Measurements from ENCODE around the gene UAP1.

UAP1 gene
- 29.9 to 89.9 (median 65.0) reads per million in 4 donors for total RNA-seq

DNA sequence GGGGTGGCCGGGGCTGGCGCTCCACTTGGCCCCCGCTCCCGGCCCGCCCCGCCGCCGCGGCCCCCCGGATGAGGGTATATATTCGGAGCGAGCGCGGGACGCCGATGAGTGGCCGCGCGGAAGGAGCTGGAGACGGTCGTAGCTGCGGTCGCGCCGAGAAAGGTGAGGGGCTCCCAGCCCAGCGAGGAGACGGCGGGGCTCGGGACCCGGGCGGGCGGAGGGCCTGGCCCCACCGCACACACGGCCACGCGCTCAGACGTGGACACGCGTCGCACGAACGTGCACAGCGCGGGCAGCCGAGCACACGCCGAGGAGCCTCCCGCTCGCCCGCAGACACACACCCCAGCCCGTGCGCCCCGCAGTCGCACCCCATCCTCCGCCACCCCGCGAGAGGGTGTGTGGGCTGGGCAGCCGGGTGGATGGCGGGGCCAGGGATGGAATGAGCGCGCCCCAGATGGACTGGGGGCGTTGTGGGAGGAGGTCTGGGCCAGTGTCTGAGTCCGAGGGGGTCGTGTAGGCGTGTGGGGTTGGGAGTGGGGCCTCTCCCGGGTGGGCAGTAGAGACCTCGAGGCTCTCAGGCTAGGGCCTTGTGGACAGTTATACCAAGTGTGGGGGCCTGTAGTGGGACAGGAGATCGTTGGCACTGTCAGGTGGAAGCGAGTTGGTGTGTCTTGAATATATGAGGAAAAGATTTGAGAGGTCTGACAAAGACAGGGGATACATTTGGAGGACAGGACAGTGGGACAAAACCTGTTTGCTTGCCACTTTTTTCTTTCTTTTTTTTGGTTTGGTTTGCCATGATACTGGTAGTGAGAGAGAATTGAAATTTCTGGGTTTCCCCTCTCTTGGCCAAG, at the start of gene UAP1:
Gene UAP1, plus strand, starts transcription at position 107 of the 854 bp plus-strand sequence. CDS start 4,347 bp downstream, outside the sequence.
- peak in 1 of 5 donors; percentile 7 for DNase-seq

DNA sequence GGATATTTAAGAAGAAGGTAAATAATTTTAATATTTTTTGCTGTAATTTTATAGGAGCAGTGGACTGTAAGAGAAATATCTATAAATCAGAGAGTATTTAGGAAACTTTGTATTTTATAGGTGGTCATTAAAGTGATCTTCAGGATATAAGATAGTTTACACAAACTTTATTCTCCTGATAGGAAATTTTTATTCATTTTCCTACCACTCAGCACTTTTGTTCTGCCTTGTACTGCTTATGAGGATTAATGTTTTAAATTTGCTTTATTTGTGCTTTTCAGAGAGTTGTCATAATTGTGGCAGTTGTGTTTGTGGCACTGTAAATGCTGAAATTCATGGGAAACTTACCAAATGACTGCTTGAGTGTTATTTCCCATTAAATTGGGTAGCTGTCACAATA, 34.2 kb upstream of the UAP1 start:
- DNase-seq = no peak

DNA sequence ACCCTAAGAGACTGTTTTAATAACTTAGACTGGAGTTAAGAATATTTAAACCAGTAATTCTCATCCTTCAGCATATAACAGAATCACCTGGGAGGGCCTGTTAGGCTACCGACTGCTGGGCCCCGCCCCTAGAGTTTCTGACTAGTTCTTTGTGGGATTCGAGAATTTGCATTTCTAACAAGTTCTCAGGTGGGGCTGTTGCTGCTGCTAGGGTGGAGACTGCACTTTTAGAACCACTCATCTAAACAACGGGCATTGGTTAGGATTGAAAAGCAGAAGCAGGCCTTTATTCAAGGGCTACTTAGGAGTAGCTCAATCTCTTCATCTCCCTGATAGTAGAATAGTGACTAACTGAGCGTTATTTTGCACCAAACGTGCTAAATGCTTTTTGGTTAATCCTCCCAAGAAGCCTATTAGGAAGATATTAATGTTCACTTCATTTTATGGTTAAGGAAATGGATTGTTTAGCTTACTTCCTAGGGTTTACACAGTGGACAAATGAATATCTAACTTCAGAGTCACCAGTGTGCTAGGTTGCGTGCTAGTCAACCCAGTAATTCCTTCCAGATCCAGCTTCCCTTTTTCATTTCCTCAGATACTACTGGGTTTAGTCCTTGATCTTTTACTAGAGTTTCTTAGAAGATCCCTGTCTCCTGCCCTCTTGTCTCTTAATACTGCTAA, 31.1 kb upstream of the UAP1 start:
- DNase-seq = no peak

DNA sequence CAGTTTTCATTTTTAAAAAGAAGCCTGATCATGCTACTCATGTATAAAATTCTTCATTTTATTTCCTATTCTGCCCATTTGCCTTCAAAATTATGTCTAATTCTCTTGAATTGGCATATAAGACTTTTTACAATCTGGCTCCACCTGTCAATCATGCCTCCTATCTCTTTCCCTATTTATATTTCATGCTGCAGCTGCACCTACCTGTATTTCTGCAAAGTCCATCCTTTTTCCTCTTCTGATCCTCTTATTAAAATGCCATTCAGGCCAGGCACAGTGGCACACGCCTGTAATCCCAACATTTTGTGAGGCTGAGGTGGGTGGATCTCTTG, 30.6 kb upstream of the UAP1 start:
- no peak for DNase-seq

DNA sequence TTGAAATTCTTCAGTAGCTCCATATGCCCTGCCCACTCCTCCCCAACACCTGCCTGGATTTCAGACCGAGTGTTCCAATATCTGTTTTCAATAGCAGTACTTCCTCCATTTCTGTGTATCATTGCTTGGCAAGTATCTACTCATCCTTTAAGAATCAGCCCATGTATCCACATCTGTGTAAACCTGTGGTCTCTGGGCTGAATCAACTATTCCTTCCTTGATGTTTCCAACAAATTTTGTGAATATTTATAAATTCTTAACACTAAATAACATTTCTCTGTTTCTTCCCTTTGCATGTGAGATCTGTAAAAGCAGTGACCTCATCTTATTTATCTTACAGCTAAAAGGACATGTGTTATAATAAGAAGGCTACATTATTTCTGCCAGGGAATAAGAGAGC, 26.0 kb upstream of the UAP1 start:
- no peak for DNase-seq

DNA sequence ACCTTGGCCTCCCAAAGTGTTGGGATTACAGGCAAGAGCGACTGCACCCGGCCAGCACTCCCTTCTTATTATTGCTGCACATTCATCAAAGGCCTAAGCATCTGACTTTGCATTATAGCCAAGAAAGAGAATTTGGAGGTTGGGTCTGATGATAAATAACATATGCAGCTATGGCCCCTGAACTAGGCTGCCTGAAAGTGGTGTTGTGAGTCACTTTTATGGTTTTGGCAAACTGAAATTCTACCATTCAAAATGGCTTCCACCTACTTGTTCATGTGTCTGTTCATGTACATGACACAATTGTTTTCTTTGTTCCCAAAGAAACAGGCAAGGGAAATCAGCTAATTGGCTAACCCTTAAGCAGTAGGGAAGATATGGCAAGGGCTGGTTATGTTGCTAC, 25.0 kb upstream of the UAP1 start:
- DNase-seq = peak in 1 of 5 donors; percentile 28

DNA sequence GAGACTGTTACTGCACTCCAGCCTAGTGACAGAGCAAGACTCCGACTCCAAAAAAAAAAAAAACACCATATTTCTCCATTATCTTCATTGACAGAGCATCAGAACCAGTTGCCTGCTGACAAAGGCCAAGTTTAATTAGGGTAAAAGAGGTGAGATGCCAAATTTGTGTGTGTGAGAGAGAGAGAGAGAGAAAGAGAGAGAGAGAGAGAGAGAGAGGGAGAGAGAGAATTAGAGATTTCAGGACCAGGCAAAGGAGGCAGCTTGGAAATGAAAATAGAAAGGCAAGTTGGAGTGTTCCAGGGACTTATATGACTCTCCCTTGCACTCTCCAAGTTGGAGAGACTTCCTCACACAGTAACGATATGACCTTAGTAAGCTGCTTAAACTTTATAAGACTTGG, 24.3 kb upstream of the UAP1 start:
- no peak for DNase-seq

DNA sequence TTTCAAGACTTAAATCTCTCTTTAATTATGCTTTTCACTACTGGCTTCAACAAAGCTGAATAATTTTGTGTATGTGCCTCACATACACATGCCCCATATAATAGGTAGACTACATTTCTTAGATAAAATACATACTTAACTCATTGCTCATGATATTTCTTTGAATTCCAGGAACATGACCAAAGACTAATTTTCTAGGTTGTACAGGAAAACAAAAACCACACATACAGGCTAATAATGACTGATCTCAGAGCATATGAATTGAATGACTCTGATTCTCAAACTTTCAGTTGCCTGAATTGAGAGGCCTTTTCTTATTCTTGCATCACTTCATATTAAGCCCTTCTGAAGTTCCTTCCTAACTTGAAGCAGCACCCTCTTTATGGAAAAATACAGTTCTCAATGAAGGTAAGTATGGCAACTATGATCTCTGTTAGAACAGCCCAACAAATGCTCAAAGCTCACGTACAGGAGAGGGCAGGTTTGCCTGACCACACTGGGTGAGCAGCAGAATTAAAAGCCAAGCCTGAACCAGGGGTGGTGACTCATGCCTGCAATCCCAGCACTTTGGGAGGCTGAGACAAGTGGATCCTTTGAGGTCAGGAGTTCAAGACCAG, 22.6 kb upstream of the UAP1 start:
- peak in 1 of 5 donors; percentile 74 for DNase-seq

DNA sequence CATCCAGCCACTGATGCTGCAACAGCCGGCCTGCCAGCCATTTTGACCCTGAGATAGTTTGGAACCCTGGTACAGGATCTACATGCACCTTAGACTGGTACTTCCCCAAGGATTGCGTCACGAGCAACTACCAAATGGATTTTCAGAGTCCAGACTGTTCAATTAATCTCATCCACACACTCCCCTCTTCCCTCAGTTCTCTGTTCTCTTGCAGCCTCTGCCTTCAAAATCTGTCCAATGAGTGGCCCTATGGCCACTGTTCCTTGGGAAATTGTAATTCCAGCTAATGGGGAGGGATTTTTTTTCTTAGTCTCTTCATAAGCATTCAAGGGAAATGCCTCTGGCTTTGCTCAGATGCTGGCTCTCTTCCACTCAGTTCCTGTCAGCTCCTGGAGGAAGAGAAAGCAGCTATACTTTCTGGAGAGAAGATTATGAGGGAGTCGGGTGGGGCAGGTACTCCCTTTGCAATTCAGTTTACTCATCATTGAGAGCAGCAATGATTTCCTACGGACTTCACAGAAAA, 19.8 kb upstream of the UAP1 start:
- no peak for DNase-seq

DNA sequence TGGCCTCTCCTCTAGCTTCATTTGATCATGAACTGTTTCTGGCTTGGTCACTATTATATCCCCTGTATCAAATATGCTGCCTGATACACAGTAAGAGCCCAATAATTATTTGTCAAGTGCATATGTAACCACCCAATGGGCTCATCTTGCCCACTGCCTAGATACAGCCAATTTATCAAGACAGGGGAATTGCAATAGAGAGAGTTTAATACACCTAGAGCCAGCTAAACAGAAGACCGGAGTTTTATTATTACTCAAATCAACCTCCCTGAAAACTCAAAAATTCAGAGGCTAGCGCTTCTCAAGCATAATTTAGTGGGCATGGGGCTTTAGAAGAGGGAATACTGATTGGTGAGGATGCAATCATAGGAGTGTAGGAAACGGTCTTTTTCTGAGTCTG, 18.3 kb upstream of the UAP1 start:
- no peak for DNase-seq

DNA sequence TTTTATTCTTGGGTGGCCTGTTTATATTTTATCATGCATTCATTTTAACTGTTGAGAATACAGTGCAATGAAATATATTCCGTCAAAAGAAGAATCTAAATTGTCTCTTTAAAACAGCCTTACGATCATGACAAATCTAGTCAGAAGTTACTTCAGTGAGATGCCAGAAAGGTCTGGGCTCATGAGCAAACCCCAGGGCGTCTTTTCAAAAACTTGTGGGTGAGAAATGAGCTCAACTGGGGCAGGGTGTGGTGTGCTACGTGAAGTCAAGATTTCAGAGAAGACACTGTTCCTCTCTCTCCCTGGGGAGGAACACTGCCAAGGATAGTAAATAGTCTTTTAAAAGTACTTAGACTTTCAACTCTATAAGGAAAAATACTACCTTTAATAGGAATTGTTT, 13.4 kb upstream of the UAP1 start:
- DNase-seq = no peak

DNA sequence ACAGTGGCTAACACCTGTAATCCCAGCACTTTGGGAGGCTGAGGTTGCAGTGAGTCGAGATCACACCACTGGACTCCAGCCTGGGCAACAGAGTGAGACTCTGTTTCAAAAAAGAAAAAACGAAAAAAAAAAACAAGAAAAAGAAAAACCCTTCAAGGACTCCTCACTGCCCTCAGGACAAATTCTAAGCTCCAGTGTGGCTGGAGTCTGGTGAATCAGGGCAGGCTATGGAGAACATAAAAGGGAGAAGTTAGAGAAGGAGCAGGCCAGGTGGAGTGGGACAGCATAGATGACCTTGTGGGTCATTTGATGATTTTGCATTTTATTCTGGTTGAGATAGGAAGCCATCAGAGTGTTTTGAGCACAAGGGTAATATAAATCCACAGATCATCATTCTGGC, 12.5 kb upstream of the UAP1 start:
- DNase-seq = no peak

DNA sequence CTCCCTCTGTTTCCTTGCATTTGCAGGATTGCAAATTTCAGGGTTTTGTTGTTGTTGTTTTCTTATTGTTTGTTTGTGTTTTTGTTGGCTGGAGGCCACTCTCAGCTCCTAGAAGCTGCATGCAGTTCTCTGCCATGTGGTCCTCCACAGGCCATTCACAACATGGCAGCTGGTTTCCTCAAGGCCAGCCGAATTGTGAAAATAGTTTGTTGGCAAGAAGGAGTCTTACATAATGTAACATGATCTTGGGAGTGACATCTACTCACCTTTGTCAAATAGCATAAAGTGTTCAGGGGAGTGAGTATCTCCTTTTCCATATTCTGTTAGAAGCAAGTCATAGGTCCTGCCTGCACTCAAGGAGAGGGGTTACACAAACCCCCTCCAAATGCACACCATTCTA, 10.6 kb upstream of the UAP1 start:
- DNase-seq = no peak

DNA sequence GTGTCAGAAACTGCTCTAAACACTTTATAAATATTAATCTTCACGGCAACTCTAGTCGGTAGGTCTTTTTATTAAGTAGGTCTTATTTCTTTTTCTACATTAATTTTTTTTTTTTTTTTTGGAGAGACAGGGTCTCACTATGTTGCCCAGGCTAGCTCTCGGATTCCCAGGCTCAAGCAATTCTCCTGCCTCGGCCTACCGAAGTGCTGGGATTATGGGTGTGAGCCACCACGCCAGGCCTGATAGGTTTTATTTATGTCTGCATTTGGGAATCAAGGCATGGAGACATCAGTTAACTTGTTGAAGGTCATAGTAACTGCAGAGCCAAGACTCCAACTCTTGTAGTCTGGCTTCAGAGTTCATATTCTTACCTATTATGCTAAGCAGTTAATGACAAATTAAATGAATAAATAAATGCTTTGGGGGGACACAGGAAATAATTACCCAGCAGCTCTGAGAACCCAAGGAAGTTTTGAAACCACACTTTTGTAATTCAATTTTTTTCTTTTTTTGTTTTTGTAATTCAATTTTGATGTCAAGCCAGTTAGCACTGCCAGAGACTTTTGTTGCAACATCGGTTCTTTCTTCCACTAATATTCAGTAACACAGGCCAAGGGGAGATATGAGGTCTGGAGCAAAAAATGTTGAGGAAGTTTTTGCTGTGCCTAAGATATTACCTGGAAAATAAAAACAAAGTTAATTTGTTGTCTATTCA, 9.4 kb upstream of the UAP1 start:
- DNase-seq = no peak

DNA sequence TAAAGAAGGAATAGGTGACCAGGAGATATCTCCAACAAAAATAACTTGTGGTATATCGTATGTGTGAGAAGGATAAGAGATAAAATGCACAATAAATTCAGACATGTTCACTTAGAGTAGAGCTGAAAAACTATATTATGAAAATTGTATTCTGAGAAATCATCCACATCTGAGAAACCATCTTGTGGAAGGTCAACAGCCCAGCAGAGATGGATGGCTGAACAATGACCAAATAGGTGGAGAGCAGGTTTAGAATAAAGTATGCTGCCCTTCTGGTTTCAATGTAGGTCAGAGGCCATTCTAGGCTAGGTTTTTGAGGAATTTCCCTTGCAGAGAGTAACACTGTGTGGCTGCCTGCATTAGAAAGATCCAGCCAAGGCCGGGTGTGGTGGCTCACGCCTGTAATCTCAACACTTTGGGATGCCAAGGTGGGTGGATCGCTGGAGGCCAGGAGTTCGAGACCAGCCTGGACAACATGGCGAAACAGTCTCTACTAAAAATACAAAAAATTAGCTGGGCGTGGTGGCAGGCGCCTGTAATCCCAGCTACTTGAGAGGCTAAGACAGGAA, 8.8 kb upstream of the UAP1 start:
- no peak for DNase-seq

DNA sequence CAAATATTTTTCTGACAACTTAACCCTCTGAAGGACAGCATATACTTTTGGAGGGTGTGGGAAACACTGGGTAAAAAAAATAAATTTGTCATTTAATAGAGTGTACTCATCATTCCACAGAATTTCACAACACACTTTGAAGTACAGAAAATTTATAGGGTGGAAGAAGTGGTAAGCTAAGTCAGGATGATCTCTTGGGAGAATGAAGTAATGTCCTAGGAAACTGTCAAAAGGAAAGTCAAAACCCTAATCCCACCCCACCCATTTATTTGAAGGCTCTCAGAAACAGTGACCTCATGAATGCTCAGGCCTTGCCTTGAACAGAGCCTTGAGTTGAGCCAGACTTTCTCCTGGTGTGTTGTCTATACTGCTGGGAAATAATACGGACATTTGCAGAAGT, 7.3 kb upstream of the UAP1 start:
- no peak for DNase-seq

DNA sequence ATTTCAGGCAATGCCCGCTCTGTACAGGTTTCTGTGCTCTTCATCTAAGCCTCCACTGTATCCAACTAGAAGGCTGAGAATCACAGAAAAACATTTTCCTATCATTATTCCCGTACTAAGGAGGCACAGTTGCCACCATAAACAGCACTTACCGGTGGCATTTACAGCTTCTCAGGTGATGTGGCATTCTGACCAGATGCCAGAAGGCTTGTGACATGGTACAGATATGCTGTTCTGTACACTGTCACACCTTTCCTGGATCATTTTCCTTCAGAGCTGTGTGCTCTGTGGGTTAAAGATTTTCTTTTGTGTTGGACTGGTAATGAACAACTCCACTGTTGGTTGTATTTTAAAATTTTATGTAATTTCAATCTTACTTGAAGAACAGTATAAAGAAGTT, 4.0 kb upstream of the UAP1 start:
- DNase-seq = no peak

DNA sequence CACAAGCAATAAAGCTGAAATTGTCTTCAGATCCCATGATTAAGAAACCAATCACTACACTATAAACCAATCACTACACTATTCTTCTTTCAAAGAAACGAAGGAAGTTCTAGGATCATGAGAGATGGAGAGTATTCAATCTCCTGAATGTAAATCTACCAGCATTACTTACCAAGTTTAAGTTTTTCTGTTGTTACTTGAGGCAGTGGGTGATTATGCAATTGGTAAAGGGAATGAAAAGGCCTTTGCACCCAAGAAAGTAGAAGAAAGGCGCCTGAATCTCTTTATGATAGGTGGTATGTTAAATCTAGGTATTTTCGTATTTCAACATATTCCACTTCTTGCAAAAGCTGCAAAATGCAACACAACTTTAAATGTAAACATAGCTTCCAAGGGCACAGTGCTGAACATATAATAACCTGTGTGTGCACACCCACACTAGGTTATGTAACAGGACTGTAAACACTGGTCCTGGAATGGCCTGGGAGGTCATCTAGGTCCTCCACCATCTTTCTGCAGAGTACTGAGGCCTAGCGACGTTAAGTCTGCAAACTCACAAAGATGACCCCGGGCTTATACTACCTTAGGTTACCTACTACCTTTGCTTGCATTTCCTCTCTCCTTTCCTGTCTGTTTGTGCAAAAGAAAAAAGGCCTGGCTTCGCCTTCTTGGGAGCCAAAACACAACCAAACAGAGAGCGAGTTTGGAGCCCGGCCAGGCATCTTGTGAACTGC, 1.1 kb upstream of the UAP1 start:
- peak in 1 of 5 donors; percentile 4 for DNase-seq

DNA sequence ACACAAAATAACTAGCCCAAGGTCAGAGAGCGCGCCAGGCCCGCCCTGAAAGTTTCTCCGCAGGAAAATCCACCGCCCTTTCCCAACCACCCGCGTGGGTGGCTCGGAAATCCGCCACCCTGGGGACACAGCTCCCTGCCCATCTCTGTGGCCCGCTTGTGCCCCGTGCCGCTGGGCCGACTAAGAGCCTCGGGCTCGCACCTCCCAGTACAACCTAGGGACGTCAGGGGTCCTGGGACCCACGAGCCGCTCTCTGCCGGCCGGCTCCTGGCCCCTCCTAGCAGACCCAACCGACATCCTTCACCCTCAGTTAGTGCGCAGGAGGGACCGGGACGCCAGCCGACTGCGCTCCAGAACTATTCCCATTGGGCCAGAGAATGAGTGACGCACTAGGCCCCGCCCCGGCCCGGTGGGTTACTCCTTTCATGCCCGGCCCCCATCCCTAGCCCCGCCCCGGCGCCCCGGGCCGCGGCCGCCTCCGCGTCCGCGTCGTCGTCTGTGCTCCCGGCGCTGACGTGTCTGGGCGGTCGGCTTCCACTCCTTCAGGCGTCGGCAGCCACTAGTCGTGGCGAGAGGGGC, 396 bp upstream of the UAP1 start:
- peak; percentile 95 to 98 (median 97) for DNase-seq

DNA sequence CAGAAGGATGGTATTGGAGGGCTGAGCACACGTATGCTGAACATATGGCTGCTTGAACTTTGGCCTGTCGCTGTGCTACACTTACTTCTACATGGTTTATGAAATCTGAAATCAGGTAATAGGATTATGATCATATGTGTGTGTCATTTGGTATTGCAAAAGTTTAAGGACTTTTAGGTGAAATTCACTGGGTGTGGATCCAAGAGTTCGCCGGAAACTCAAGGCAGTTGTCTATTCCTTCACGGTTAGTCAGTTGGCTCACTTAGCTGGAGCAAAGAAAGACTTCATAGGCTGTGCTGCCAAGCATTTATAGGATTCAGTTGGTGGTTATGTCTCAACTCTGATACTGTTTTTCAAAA, 927 bp downstream of the UAP1 start:
- no peak for DNase-seq

DNA sequence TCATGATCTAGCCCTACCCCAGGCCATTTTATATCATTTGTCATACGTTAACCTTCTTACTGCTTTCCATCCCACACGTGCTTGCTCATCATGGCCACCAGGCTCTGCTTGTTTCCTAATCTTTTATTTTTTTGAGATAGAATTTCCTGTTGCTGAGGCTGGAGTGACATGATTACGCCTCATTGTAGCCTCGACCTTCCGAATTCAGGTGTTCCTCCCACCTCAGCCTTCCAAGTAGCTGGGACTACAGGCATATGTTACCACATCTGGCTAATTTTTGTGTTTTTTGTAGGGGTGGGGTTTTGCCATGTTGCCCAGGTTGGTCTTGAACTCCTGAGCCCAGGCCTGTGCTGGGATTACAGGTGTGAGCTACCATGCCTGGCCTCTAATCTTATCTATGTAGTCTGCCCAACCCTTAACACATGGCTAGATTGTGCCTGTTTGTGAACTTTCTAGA, 3.3 kb downstream of the UAP1 start:
- DNase-seq = no peak

DNA sequence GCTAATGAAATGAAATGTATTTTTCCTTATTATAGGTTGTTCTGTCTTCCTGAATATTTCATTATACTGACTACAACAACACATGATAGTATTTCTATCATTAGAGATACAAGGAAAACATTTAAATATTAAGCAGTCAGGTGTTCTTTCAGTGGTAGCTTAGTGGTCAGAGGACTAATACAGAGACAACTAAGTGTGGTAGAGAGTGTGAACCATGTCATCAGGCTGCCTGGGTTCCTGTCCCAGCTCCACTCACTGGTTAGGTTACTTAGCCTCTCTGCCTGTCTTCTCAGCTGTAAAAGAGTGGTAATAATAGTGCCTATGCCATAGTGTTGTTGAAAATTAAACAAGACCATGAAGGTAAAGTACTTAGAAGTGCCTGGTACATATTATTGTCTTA, 3.9 kb downstream of the UAP1 start:
- no peak for DNase-seq
